Tibial nerve (tissue), 4 donors: ENCODE measurements around the gene SLC19A3.

Experiments
- CTCF ChIP-seq, 5 experiments: fragments of 200-600 bp in 3 of 5; fragments of 450-650 bp in 2 of 5; sonication (generic) in 3 of 5; IDR thresholded peaks; one replicate each; pipeline ENCODE4 v1.5.1; 2016 to 2019; ENCODE audit warnings: antibody characterized with exemption in 5 of 5, mild to moderate bottlenecking in 3 of 5, moderate library complexity in 2 of 5
- EP300 ChIP-seq, 2 donors: sonication (generic); formaldehyde crosslinking; IDR thresholded peaks; one replicate each; pipeline ENCODE4 v1.6.1; 2017; ENCODE audit warnings: antibody characterized with exemption in 2 of 2, mild to moderate bottlenecking in 1 of 2
- POLR2A ChIP-seq, 2 donors: fragments of 450-650 bp; IDR thresholded peaks; one replicate each; pipeline ENCODE4 v1.6.1; 2017; ENCODE audit warnings: antibody characterized with exemption in 2 of 2, mild to moderate bottlenecking in 2 of 2, moderate library complexity in 2 of 2

GRCh38 chr2:227665189-227665940 lies 52.5 kb downstream of the SLC19A3 start:
- TF ChIP-seq CTCF (IDR thresholded peaks at IDR 0.05) (no peak), POLR2A (IDR thresholded peaks at IDR 0.05) (no peak), EP300 (IDR thresholded peaks at IDR 0.05) (no peak)
